Pancreas (tissue), 10 donors: Measurements from ENCODE around the gene OGFRL1. TPM values are rescaled to one million over a fixed set of nuclear protein-coding genes. Genes with fewer than 3 reads are reported as not detected.

Source experiments
- ATAC-seq, 4 donors: fragments of 200-7000 bp; cut with Tn5 transposase; one replicate each; pipeline versions ENCODE4 v1.8.0 to v1.9.1; 2020; ENCODE audit warnings: mild to moderate bottlenecking in 4 of 4, moderate library complexity in 4 of 4
- DNase-seq, 6 donors: peaks; one replicate each; pipeline ENCODE4 v3.0.0-alpha.2; 2020
- FAIRE-seq: peaks from 2 replicates; lab custom pipeline; 2012; peaks lifted over from hg19 to GRCh38; lab: Jason Lieb, UNC
- H3K27ac ChIP-seq, 4 donors: fragments of 200-600 bp; sonication (generic); 1 replicate in 3 of 4; 2 replicates in 1 of 4; pipeline versions ENCODE4 v1.5.0 to v1.8.0; 2020
- H3K27me3 ChIP-seq, 4 donors: fragments of 200-600 bp; one replicate each; pipeline ENCODE4 v1.8.0; 2021
- H3K36me3 ChIP-seq, 3 donors: fragments of 200-600 bp; sonication (generic) in 1 of 3; one replicate each; pipeline versions ENCODE4 v1.5.0 to v1.8.0; 2020 to 2021
- H3K4me1 ChIP-seq, 3 donors: fragments of 200-600 bp; one replicate each; pipeline ENCODE4 v1.8.0; 2021
- H3K4me3 ChIP-seq, 4 donors: fragments of 200-600 bp; sonication (generic) in 2 of 4; one replicate each; pipeline versions ENCODE4 v1.5.0 to v1.8.0; 2020 to 2021
- H3K9me3 ChIP-seq, 4 donors: fragments of 200-600 bp; one replicate each; pipeline ENCODE4 v1.8.0; 2021
- CTCF ChIP-seq, 4 donors: fragments of 200-600 bp; sonication (generic) in 3 of 4; IDR thresholded peaks; one replicate each; pipeline versions ENCODE4 v1.5.0 to v1.8.0; 2021; ENCODE audit warnings: antibody characterized with exemption in 4 of 4
- WGBS, 2 donors: extraction: QIAGEN DNeasy Blood & Tissue Kit; methylation state at CpG; one replicate each; pipeline ENCODE4 v1.1.7; 2013; 5-methylcytosine and 5-hydroxymethylcytosine counted together
- intact Hi-C, 3 donors: fragments of 100-400 bp; cut with DNase I; formaldehyde crosslinking; loops; one replicate each; pipeline versions ENCODE4 v1.11.1 to v1.14.2; 2022
- polyA plus RNA-seq, 2 donors: library from polyadenylated mRNA; stranded (reverse); fragments of 200-250 nt; gene quantifications; one replicate each; pipeline ENCODE4 v1.2.3, GENCODE V29; 2013
- total RNA-seq, 6 donors: library from RNA; stranded (reverse); fragmentation: NEBNext Ultra II Directional in 4 of 6; extraction: Animal tissue kit (Norgen Biotek cat#: 25700) in 4 of 6; gene quantifications; one replicate each; pipeline versions ENCODE4 v1.2.1 to v1.2.4, GENCODE V29; 2021 to 2023
- donor health status: healthy with polysubstance abuse.
- donor health status: DM: no; HTN: no; CAD: no; lungs with moderate emphysema.
- donor health status: DM: no; HTN: no; CAD: no.
- donor health status: control.
- donor health status: control.
- donor health status: Bipolar disorder and iron deficiency.
- donor health status: DM: yes; HTN: yes; CAD: no.
- donor health status: DM: no; HTN: no; CAD: no.
- donor health status: DM: no; HTN: no; CAD: no.
- donor health status: DM: yes; HTN: yes; CAD: no.

OGFRL1 gene
- total and polyA plus RNA-seq, 8 donors: 3.3 to 10.8 (median 4.3) TPM

DNA sequence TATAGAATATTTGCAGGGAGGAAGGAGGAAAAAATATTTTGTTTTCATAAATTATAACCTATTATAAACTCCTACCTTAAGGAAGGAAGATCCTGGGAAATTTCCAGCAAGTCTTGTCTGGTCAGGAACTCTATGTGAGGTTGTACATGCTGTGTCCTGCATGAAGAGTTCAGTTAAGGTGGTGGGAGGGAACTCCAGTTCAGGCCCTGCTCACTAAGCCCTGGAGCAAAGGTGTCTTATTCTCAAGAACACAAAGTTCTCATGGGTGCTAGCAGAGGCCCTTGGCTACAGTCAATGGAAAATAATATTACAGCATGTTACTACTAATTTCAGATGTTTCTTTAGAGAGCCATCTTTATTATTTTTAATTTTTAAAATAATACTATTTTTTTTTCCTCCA lies 3.8 kb upstream of the OGFRL1 start:
- no peak overlapping the region for H3K27ac ChIP-seq
- no peak for ATAC-seq
- no peak for DNase-seq
- intact Hi-C loops: no loop called here
- FAIRE-seq: no peak
- H3K9me3 ChIP-seq: no peaks in the 10 kb centered on the region
- H3K27me3 ChIP-seq: no peaks in the 10 kb centered on the region
- H3K4me3 ChIP-seq: no peak overlapping the region
- no peaks in the 10 kb centered on the region for H3K36me3 ChIP-seq
- H3K4me1 ChIP-seq: peaks cover 0 to 11% (median 0%) of the 10 kb centered on the region in 3 donors
- no peak for TF ChIP-seq CTCF (IDR thresholded peaks at IDR 0.05)

DNA sequence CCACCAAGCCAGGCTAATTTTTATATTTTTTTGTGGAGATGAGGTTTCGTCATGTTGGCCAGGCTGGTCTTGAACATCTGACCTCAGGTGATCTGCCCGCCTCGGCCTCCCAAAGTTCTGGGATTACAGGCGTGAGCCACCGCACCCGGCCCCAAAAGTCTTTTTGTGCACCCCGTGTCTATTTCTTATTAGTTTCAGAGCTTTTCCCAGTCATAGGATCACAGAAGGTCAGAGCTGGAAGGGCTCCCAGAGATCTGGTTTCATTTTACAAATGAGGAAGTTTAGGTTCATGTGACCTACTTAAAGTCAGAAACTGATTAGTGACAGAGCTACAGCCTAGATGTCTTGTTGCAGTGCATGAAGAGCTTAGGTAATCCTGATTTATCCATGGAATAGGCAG lies 1.6 kb upstream of the OGFRL1 start:
- Histone ChIP-seq H3K9me3 (no peaks in the 10 kb centered on the region), H3K27me3 (no peaks in the 10 kb centered on the region), H3K27ac (peak overlapping the region in 2 of 4 donors; percentile 88 to 93), H3K4me3 (no peak overlapping the region), H3K4me1 (peaks cover 0 to 23% (median 0%) of the 10 kb centered on the region in 3 donors), H3K36me3 (no peaks in the 10 kb centered on the region)
- peak in 2 of 6 donors; percentile 20 to 42 for DNase-seq
- TF ChIP-seq CTCF (IDR thresholded peaks at IDR 0.05): no peak
- WGBS, 2 donors: 73 to 76% methylated on average over 7 of the region's 7 CpGs
- intact Hi-C loops: no loop called here
- no peak for FAIRE-seq
- peak in 2 of 4 donors; percentile 64 to 67 for ATAC-seq

DNA sequence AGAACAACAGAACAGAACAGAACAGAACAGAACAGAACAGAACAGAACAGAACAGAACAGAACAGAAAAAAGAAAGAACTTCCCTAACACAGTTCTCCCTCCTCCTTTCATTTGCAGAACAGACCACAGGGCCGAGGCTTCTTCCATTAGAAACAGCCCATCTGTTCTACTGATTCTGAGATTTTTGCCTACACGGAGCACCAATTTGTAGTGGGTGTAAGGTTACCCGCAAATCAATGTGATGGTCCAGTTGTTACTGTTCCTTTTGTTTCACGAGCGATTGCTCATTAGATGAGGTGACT lies 734 bp upstream of the OGFRL1 start:
- ATAC-seq (peak in 2 of 4 donors; percentile 8 to 24), DNase-seq (no peak), FAIRE-seq (no peak)
- WGBS, 2 donors: 8 to 13% methylated on average over 5 of the region's 5 CpGs
- peaks cover 0 to 23% (median 0%) of the 10 kb centered on the region in 3 donors for H3K4me1 ChIP-seq
- peak overlapping the region in 2 of 4 donors; percentile 88 to 93 for H3K27ac ChIP-seq
- intact Hi-C loops: no loop called here
- peak overlapping the region in 3 of 4 donors; percentile 59 to 86 (median 74) for H3K4me3 ChIP-seq
- no peaks in the 10 kb centered on the region for H3K36me3 ChIP-seq
- H3K27me3 ChIP-seq: no peaks in the 10 kb centered on the region
- H3K9me3 ChIP-seq: no peaks in the 10 kb centered on the region
- TF ChIP-seq CTCF (IDR thresholded peaks at IDR 0.05): no peak

DNA sequence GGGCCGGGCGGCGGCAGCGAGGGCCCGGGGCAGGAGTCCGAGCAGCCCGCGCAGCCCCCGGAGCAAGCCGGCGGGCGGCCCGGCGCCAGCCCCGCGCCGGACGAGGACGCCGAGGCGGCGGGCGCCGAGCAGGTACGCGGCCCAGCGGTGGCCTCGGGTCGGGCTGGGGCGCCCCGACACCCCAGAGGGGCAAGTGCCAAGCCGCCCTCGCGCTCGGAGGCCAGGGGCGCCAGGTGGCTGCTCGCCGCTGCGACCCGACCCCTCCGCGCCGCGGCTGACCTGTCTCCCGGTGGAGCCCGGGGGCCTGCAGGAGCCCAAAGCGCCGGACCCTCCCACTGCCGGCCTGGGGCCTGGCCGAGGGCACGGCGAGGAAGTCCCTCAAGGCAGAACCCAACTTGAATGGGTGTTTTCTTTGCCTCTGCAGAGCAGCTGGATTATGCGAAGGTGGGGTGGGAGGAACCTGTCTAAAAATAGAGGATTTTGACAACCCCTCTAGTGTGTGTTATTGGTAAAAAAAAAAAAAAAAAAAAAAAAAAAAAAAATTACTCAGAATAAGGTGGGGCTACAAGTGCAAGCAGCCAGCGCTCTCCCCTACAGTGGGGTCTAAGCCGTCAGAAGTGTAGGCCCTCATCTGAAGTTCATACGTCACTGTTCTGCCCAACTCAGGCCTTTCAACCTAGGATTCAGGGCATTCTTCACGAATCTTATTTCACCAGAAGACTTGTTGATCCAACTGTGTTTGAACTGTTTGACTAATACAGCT lies 609 bp downstream of the OGFRL1 start:
- no peaks in the 10 kb centered on the region for H3K27me3 ChIP-seq
- peak; percentile 16 to 80 (median 44) for DNase-seq
- intact Hi-C loops: no loop called here
- H3K27ac ChIP-seq: peak overlapping the region in 3 of 4 donors; percentile 77 to 93 (median 88)
- no peak for FAIRE-seq
- TF ChIP-seq CTCF (IDR thresholded peaks at IDR 0.05): no peak
- peak; percentile 14 to 55 (median 18) for ATAC-seq
- peaks cover 0 to 23% (median 0%) of the 10 kb centered on the region in 3 donors for H3K4me1 ChIP-seq
- no peaks in the 10 kb centered on the region for H3K9me3 ChIP-seq
- 1% methylated on average over 50 to 57 of the region's 57 CpGs for WGBS, 2 donors
- peak overlapping the region; percentile 34 to 86 (median 77) for H3K4me3 ChIP-seq
- no peaks in the 10 kb centered on the region for H3K36me3 ChIP-seq

DNA sequence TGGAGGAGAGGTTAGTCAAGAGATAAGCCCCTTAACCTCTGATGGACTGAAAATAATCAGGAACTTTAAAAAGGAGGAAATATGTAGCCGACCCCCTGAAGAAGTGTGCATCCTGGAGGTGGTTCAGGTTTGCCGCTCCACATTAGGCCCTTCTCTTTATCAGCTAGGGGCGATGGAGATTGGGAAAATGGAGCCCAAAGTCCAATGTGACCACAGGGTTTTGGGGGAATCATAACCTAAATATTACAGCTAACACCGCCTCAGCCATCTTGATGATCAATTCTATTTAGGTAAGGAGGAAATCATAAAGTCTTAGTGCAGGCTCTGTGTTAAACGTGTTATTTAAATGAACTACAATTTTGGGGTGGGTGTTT lies 1.2 kb downstream of the OGFRL1 start:
- no peak for TF ChIP-seq CTCF (IDR thresholded peaks at IDR 0.05)
- Histone ChIP-seq H3K27me3 (no peaks in the 10 kb centered on the region), H3K9me3 (no peaks in the 10 kb centered on the region), H3K4me1 (peaks cover 0 to 27% (median 0%) of the 10 kb centered on the region in 3 donors), H3K36me3 (no peaks in the 10 kb centered on the region), H3K4me3 (peak overlapping the region in 2 of 4 donors; percentile 74 to 86), H3K27ac (no peak overlapping the region)
- FAIRE-seq (no peak), DNase-seq (no peak), ATAC-seq (no peak)
- intact Hi-C loops: no loop called here
- 83 to 85% methylated on average over 5 of the region's 5 CpGs for WGBS, 2 donors
